ENCODE measurements around the gene SORT1.
"Not testable (repeated sequence)": the region's sequence is repeated elsewhere in the genome, so short reads cannot be mapped to it uniquely, and the experiment has no call there.

SORT1 gene

DNA sequence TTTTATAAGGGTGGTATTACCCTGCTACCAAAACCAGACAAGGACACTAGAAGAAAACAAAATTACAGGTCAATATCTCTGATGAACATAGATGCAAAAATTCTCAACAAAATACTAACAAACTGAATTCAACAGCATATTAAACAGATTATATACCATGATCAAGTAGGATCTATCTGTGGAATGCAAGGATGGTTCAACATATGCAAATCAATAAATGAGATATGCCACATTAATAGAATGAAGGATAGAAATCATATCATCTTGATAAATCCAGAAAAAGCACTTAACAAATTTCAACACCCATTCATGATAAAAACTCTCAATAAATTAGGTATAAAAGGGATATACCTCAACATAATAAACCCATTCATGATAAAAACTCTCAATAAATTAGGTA lies 66.6 kb downstream of the SORT1 start:
- DNase-seq: no peak

DNA sequence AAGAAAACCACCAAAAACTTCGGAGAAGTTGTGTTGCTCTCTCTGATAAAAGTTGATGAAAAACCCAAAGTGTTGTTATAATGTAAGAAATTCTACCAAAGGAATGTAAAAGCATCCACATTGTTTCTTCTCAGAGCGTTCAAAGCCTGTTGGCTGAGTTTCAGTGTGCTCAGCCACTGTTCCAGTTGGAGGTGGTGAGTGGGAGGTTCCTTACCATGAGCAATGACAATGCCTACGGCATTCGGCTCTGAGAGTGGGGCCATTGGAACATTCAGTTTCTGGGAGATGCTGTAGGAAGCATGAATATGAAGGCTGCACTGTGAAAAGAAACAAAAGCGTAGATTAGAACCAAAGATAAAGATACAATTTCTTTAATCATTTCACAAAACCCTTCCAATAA lies 70.4 kb downstream of the SORT1 start:
- no peak for DNase-seq

DNA sequence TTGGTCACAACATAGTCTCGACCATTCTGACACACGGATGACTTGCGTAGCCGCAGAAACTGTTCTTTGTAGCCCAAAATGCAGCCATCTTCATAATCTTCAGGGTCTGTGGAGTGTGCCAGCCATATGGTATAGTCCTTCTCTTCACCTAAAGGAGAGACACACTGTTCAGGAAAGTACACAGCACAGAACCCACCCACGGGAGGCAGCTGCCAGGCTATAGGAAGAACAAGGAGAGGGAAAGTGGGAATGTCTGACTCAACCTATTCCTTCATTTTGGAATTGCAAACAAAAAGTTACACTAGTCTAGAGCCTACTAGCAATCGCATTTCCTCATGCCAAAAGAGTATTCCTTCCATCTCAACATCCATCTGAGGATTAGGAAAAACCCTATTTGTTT lies 74.7 kb downstream of the SORT1 start:
- DNase-seq: no peak

DNA sequence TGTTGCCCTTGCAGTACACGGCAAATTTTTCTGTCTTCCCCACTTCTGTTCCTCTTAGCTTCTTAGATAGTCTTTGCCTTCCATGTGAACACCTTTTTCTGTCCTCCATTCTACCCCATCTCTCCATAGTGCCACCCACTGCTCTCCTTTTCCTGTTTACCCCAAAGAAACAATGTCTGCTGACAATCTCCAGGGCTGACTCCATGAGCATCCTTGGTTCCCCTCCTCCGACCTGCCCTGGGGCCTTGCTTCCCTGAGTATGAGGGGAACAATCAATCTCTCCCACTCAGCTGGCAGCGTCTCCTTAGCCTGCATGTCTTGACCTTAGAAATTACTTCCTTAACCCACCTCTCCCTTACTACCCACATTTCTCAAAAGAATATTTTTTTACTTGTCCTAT lies 78.6 kb downstream of the SORT1 start:
- no peak for DNase-seq

DNA sequence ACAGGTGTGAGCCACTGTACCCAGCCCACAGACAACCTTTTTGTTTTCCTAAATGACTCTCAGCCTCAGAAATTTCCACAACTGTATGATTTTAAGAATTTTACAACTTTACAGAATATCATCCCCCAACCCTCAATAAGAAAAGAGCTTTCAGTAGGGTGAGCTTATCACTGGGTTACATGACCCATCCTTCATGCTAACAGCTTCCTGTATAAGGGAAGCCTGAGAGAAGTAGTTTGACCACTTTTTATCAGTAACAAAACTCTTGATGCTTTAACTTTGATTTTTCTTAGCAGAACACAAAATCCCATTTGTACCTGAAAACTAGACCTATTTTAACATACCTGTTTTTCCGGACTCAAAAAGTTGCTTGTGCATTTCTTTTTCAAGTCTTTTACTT lies 81.2 kb downstream of the SORT1 start:
- no peak for DNase-seq

DNA sequence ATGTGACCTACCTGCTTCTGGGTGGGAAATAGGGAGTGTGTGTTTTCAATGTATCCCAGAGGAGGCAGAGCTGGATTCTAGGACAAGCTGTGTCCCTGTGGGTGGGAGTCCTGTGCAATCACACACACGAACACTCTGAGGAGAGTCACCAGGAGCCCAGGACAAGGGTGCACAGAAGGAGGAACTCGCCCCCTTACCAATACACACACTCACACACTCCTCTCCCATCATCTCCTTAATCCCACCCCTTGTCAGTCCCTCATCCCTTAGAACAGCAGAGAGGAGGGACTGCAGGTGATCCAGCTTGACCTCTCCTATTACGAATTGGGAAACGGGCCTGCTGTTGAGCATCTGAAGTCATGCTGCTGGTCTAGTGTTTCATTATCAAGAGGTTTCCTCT lies 82.4 kb downstream of the SORT1 start:
- DNase-seq: no peak

- no peak for DNase-seq
These were observed 82.9 kb downstream of the SORT1 start for GRCh38 chr1:109314795-109315194.

- no peak for DNase-seq
These were observed 84.5 kb downstream of the SORT1 start for GRCh38 chr1:109312978-109313775.

DNA sequence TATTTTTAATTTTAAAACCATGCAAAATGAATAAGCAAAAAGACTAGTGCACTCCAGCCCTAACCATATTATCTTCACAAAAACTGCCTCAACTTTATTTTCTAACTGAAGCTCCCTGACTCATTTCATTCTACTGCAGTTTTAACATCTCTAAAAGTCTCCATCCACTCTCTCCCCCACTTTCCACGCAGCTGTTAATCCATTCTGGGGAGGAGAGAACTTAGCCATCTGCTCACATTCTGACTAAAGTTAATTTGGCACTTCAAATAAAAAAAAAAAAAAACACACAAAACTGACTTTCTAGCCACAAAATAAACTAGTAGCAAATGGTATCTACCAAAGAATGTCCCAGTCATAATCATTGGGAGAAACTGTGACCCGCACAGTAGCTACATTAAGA lies 85.5 kb downstream of the SORT1 start:
- DNase-seq: no peak

- no peak for DNase-seq
These were observed 88.4 kb downstream of the SORT1 start for GRCh38 chr1:109309347-109309746.

DNA sequence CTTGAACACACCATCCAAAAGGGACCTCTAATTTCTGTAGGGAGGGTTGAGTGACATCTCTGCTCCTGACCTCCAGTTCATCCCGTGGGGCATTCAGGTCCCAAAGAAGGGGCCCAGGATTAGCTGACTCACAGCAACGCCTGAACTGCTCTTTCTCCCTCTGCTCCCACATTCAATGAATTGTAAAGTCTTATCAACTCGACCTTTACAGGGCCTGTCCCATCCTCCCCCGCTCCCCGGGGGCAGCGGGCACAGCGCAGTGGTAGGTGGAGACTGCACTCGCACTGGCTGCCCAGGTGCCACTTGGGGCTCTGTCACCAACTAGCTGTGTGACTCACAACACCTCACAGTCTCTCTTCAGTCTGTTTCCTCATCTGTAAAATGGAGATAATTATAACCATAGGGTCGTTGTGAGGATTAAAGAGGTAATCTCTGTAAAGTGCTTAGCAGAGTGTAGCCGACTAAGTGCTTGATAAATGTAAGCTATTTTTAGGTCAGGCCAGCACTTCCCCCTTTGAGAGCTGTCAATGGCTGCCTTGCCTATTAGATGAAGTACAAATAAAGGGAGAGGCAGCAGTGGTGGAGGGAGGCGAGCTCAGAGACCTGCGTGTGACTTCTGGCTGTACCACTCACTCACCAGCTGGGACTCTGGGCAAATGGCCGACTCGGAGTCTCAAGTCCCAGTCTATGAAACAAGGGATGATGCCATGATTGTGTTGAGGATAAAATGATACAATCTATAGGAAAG lies 90.3 kb downstream of the SORT1 start:
- no peak for DNase-seq

DNA sequence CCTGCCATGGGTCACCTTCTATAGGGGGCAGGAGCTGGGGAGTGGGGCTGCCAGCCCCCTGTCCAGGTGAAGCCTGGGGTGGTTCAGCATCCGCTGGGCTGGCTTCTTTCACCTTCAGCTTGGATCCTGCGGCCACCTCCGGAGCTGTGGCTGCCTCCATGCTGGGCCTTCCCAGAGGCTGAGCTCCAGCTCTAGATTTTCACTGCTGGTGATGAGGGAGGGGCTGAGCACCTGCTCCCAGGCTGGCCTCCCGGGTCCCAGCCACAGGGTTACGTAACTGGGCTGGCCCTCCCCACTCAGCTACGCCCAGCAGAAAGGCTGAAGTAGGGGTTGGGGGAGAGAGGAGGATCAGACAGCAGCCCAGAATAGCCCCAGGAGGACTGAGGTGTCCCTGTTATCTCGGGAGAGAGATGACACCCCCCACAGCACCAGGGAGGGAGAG lies 90.9 kb downstream of the SORT1 start, which contains the start of gene MYBPHL:
MYBPHL (minus strand) TSS at position 180 of the 442 bp plus-strand sequence; CDS start at position 160, 20 bp downstream.
- DNase-seq: no peak

DNA sequence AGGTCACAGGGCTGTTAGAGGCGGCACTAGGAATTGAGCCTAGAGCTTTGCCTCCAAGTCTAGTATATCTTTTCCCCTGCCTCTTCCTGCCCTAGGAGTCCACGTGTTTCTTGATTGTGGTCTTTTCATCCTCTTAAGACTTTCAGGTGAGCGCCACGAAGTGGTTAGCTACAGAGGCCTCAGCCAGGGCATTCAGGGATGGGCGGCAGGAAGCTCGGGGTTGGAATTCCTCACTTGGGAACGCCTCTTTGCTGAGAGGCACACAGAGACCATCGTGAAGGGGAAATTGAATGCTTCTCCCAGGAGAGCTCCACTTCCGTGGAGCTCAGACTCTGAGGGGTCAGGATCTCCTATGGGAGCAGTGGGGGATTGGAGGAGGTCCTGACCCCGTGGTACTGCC lies 91.7 kb downstream of the SORT1 start:
- DNase-seq: not testable (repeated sequence)

DNA sequence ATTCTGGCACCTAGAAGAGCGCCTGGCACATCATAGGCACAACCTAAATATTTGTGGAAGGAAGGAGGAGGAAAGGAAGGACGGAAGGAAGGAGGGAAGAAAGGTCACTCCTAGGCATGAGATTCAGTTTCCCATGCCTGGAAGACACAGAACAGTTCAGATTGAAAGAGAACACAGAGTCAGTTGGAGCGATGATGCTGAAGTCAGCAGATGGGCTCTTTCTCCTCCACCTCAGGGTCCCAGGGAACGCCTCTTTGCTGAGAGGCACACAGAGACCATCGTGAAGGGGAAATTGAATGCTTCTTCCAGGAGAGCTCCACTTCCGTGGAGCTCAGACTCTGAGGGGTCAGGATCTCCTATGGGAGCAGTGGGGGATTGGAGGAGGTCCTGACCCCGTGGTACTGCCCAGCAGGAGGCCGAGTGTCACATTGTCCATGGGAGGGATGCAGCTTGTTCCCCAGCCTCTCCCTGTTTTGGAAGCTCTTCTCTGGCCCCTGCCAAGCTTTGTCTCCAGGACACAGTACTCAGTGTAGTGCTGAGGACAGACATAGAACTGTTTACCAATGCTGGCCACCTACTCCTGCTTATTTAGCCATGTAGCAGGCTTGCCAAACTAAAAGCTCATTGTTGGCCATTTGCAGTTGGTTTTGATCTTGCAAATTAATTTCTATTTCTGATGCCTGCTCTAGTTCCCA lies 93.3 kb downstream of the SORT1 start:
- no peak for DNase-seq

GRCh38 chr1:109301874-109302273 lies 95.8 kb downstream of the SORT1 start:
- no peak for DNase-seq

DNA sequence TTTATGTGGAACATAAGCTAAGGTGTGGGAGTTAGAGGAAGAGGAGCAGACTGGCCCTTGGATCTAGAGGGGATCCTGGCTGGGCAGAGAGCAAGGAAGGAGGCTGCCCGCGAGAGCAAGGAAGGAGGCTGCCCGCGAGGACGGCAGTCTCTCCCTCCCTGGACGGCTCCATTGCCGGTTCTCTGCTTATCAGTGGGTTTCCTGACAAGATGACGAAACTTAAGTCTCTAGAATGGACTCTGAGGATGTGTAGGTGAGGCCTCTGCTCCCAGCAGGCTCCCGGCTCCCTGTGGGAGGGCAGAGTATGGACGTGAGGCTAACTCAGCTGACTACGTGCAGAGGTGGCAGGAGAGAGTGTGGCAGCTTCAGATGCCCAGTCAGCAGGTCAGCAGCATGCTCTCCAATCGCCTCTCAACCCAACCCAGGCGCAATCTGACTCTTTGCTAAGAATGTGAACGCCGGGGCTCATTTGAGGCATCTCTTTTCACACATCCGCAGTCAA lies 97.0 kb downstream of the SORT1 start:
- no peak for DNase-seq

GRCh38 chr1:109299558-109300343 lies 98.0 kb downstream of the SORT1 start:
- DNase-seq: no peak

GRCh38 chr1:109298666-109299557 lies 98.8 kb downstream of the SORT1 start:
- DNase-seq: no peak

DNA sequence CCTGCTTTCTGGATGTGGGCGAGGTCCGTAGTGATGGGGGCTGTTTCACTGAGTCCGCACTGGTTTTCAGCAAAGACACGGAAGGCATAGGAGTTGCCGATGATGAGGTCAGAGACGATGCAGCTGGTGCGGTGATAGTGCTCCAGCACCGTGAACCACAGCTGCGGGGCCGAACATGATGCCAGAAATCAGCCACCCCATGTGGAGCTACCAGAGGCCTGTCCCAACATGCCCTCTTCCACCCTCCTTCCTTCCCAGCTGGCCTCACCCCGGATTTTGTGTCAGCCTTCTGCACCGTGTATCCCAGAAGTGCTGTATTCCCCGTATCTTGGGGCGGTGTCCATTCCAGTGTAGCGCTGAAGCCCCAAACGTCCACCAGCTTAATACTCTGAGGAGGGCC lies 100.9 kb downstream of the SORT1 start:
- DNase-seq: no peak

GRCh38 chr1:109295712-109296415 lies 101.9 kb downstream of the SORT1 start:
- no peak for DNase-seq

DNA sequence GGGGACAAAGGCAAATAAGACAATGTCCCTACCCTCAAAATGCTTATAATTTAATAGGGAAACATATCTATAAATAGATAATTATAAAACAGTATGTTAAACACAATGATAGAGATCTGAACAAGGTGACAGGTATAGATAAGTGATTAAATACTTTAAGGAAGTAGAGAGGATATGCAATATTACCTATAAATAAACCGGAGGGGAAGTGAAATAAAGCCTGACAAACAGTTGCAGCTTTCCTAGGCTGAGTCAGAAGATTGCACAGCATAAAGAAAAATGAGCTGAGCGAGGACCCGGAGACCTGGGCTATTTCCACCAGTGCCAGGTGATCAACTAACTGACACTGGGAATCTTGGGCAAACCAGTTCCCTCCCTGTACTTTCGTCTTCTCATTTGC lies 103.2 kb downstream of the SORT1 start:
- DNase-seq: no peak

All from activated CD4-positive, alpha-beta T cell treated with anti-CD3 and anti-CD28 coated beads, Interleukin-2, Interleukin-6, amounts not matched to agents 100 ng/mL and 50 ng/mL, durations not matched to agents 16 hours and 8 hours (primary cell).